Activated effector memory CD4-positive, alpha-beta T cell treated with Interleukin-2 at 50 U/mL for 16 hours (primary cell): ENCODE measurements around the gene FBL.

Experiments used
- DNase-seq: peaks from one replicate; pipeline ENCODE4 v3.0.0-alpha.2; 2020

FBL gene

GRCh38 chr19:39840492-39840891 lies 5.7 kb downstream of the FBL start:
- no peak for DNase-seq

- DNase-seq, result no peak
Observed at GRCh38 chr19:39839678-39840327, 6.4 kb downstream of the FBL start.

- DNase-seq, result no peak
Observed at GRCh38 chr19:39838569-39838968, 7.6 kb downstream of the FBL start.

- no peak for DNase-seq
Observed at GRCh38 chr19:39837978-39838377, 8.2 kb downstream of the FBL start.

- DNase-seq, result no peak
Observed at GRCh38 chr19:39834287-39834841, 11.8 kb downstream of the FBL start.

GRCh38 chr19:39833464-39834286 lies 12.5 kb downstream of the FBL start, which contains the start of gene DYRK1B:
Gene DYRK1B, minus strand, starts transcription at chr19:39834162. Its CDS starts 2,295 bp downstream, at chr19:39831867.
- DNase-seq, result peak; percentile 96

GRCh38 chr19:39833160-39833463 lies 13.1 kb downstream of the FBL start:
- DNase-seq, result no peak

GRCh38 chr19:39832341-39833083 lies 13.7 kb downstream of the FBL start:
- DNase-seq, result no peak

GRCh38 chr19:39831679-39832078 lies 14.5 kb downstream of the FBL start:
- no peak for DNase-seq

GRCh38 chr19:39830847-39831246 lies 15.3 kb downstream of the FBL start:
- DNase-seq, result no peak

- DNase-seq, result no peak
Observed at GRCh38 chr19:39830406-39830805, 15.8 kb downstream of the FBL start.

GRCh38 chr19:39829702-39830275 lies 16.4 kb downstream of the FBL start:
- DNase-seq, result no peak

GRCh38 chr19:39828654-39829032 lies 17.5 kb downstream of the FBL start:
- no peak for DNase-seq

- no peak for DNase-seq
Observed at GRCh38 chr19:39828015-39828653, 18.0 kb downstream of the FBL start.

- DNase-seq, result no peak
Observed at GRCh38 chr19:39827216-39827615, 19.0 kb downstream of the FBL start.

- DNase-seq, result no peak
Observed at GRCh38 chr19:39826311-39826945, 19.8 kb downstream of the FBL start.

- DNase-seq, result no peak
Observed at GRCh38 chr19:39825531-39826076, 20.6 kb downstream of the FBL start.

GRCh38 chr19:39825093-39825463 lies 21.1 kb downstream of the FBL start:
- DNase-seq, result no peak

GRCh38 chr19:39824143-39825092 lies 21.8 kb downstream of the FBL start:
- DNase-seq, result peak; percentile 81

- DNase-seq, result no peak
Observed at GRCh38 chr19:39823686-39824085, 22.5 kb downstream of the FBL start.

GRCh38 chr19:39820696-39821095 lies 25.5 kb downstream of the FBL start:
- DNase-seq, result no peak
